ENCODE measurements around the gene TEX22.

Gene TEX22

GRCh38 chr14:105398044-105398725 is at the start of gene TEX22:
TEX22 (plus strand) TSS chr14:105398538; CDS start chr14:105399341, 803 bp downstream.
- peaks cover 6 to 8% of the 10 kb centered on the region in 2 donors for H3K36me3 ChIP-seq (ENCODE audit: control insufficient read depth in 2 of 2, insufficient read depth in 2 of 2, low read length in 2 of 2)
- peaks cover 22% of the 10 kb centered on the region for H3K4me1 ChIP-seq (ENCODE audit: control insufficient read depth, insufficient read depth, low read length)
- H3K9ac ChIP-seq (ENCODE audit: low read length in 2 of 2): peak within 1 kb of the TSS; percentile 58 to 89
- H3K4me3 ChIP-seq (ENCODE audit: low read length in 2 of 2): peak within 1 kb of the TSS; percentile 44 to 86
- H3K27me3 ChIP-seq (ENCODE audit: control insufficient read depth in 1 of 2, insufficient read depth in 2 of 2, low read length in 2 of 2): no peaks in the 10 kb centered on the region
- no peaks in the 10 kb centered on the region for H3K9me3 ChIP-seq (ENCODE audit: control insufficient read depth in 2 of 2, low read length in 2 of 2)
- H3K27ac ChIP-seq (ENCODE audit: low read length): peak within 1 kb of the TSS; percentile 62

GRCh38 chr14:105348945-105349699 is 49.2 kb upstream of the TEX22 start:
- peaks cover 13% of the 10 kb centered on the region for H3K4me1 ChIP-seq (ENCODE audit: control insufficient read depth, insufficient read depth, low read length)
- H3K36me3 ChIP-seq (ENCODE audit: control insufficient read depth in 2 of 2, insufficient read depth in 2 of 2, low read length in 2 of 2): no peaks in the 10 kb centered on the region
- H3K27ac ChIP-seq (ENCODE audit: low read length): no peak overlapping the region
- no peak overlapping the region for H3K4me3 ChIP-seq (ENCODE audit: low read length in 2 of 2)
- no peaks in the 10 kb centered on the region for H3K9me3 ChIP-seq (ENCODE audit: control insufficient read depth in 2 of 2, low read length in 2 of 2)
- H3K27me3 ChIP-seq (ENCODE audit: control insufficient read depth in 1 of 2, insufficient read depth in 2 of 2, low read length in 2 of 2): no peaks in the 10 kb centered on the region
- H3K9ac ChIP-seq (ENCODE audit: low read length in 2 of 2): no peak overlapping the region

- H3K9me3 ChIP-seq (ENCODE audit: control insufficient read depth in 2 of 2, low read length in 2 of 2): no peaks in the 10 kb centered on the region
- peaks cover 13% of the 10 kb centered on the region for H3K4me1 ChIP-seq (ENCODE audit: control insufficient read depth, insufficient read depth, low read length)
- no peaks in the 10 kb centered on the region for H3K27me3 ChIP-seq (ENCODE audit: control insufficient read depth in 1 of 2, insufficient read depth in 2 of 2, low read length in 2 of 2)
- no peak overlapping the region for H3K27ac ChIP-seq (ENCODE audit: low read length)
- no peaks in the 10 kb centered on the region for H3K36me3 ChIP-seq (ENCODE audit: control insufficient read depth in 2 of 2, insufficient read depth in 2 of 2, low read length in 2 of 2)
- H3K9ac ChIP-seq (ENCODE audit: low read length in 2 of 2): no peak overlapping the region
- H3K4me3 ChIP-seq (ENCODE audit: low read length in 2 of 2): no peak overlapping the region
Measured at GRCh38 chr14:105349992-105350391, 48.3 kb upstream of the TEX22 start.

GRCh38 chr14:105350450-105351244 is 47.7 kb upstream of the TEX22 start:
- Histone ChIP-seq H3K4me3 (ENCODE audit: low read length in 2 of 2) (no peak overlapping the region), H3K36me3 (ENCODE audit: control insufficient read depth in 2 of 2, insufficient read depth in 2 of 2, low read length in 2 of 2) (peaks cover 0 to 2% of the 10 kb centered on the region in 2 donors), H3K27ac (ENCODE audit: low read length) (no peak overlapping the region), H3K4me1 (ENCODE audit: control insufficient read depth, insufficient read depth, low read length) (peaks cover 13% of the 10 kb centered on the region), H3K9ac (ENCODE audit: low read length in 2 of 2) (no peak overlapping the region), H3K27me3 (ENCODE audit: control insufficient read depth in 1 of 2, insufficient read depth in 2 of 2, low read length in 2 of 2) (no peaks in the 10 kb centered on the region), H3K9me3 (ENCODE audit: control insufficient read depth in 2 of 2, low read length in 2 of 2) (no peaks in the 10 kb centered on the region)

- Histone ChIP-seq H3K9ac (ENCODE audit: low read length in 2 of 2) (no peak overlapping the region), H3K27me3 (ENCODE audit: control insufficient read depth in 1 of 2, insufficient read depth in 2 of 2, low read length in 2 of 2) (no peaks in the 10 kb centered on the region), H3K4me3 (ENCODE audit: low read length in 2 of 2) (no peak overlapping the region), H3K36me3 (ENCODE audit: control insufficient read depth in 2 of 2, insufficient read depth in 2 of 2, low read length in 2 of 2) (peaks cover 0 to 2% of the 10 kb centered on the region in 2 donors), H3K27ac (ENCODE audit: low read length) (no peak overlapping the region), H3K9me3 (ENCODE audit: control insufficient read depth in 2 of 2, low read length in 2 of 2) (no peaks in the 10 kb centered on the region), H3K4me1 (ENCODE audit: control insufficient read depth, insufficient read depth, low read length) (peaks cover 13% of the 10 kb centered on the region)
Measured at GRCh38 chr14:105351410-105351809, 46.9 kb upstream of the TEX22 start.

- no peaks in the 10 kb centered on the region for H3K9me3 ChIP-seq (ENCODE audit: control insufficient read depth in 2 of 2, low read length in 2 of 2)
- peaks cover 0 to 3% of the 10 kb centered on the region in 2 donors for H3K36me3 ChIP-seq (ENCODE audit: control insufficient read depth in 2 of 2, insufficient read depth in 2 of 2, low read length in 2 of 2)
- peaks cover 11% of the 10 kb centered on the region for H3K4me1 ChIP-seq (ENCODE audit: control insufficient read depth, insufficient read depth, low read length)
- H3K9ac ChIP-seq (ENCODE audit: low read length in 2 of 2): no peak overlapping the region
- H3K27ac ChIP-seq (ENCODE audit: low read length): no peak overlapping the region
- no peaks in the 10 kb centered on the region for H3K27me3 ChIP-seq (ENCODE audit: control insufficient read depth in 1 of 2, insufficient read depth in 2 of 2, low read length in 2 of 2)
- no peak overlapping the region for H3K4me3 ChIP-seq (ENCODE audit: low read length in 2 of 2)
Measured at GRCh38 chr14:105351920-105352851, 46.2 kb upstream of the TEX22 start.

- Histone ChIP-seq H3K4me3 (ENCODE audit: low read length in 2 of 2) (no peak overlapping the region), H3K36me3 (ENCODE audit: control insufficient read depth in 2 of 2, insufficient read depth in 2 of 2, low read length in 2 of 2) (peaks cover 0 to 3% of the 10 kb centered on the region in 2 donors), H3K27ac (ENCODE audit: low read length) (no peak overlapping the region), H3K9ac (ENCODE audit: low read length in 2 of 2) (no peak overlapping the region), H3K27me3 (ENCODE audit: control insufficient read depth in 1 of 2, insufficient read depth in 2 of 2, low read length in 2 of 2) (no peaks in the 10 kb centered on the region), H3K4me1 (ENCODE audit: control insufficient read depth, insufficient read depth, low read length) (peaks cover 5% of the 10 kb centered on the region), H3K9me3 (ENCODE audit: control insufficient read depth in 2 of 2, low read length in 2 of 2) (no peaks in the 10 kb centered on the region)
Measured at GRCh38 chr14:105353136-105353535, 45.2 kb upstream of the TEX22 start.

- no peak overlapping the region for H3K9ac ChIP-seq (ENCODE audit: low read length in 2 of 2)
- H3K4me1 ChIP-seq (ENCODE audit: control insufficient read depth, insufficient read depth, low read length): peaks cover 5% of the 10 kb centered on the region
- no peaks in the 10 kb centered on the region for H3K9me3 ChIP-seq (ENCODE audit: control insufficient read depth in 2 of 2, low read length in 2 of 2)
- no peak overlapping the region for H3K27ac ChIP-seq (ENCODE audit: low read length)
- H3K36me3 ChIP-seq (ENCODE audit: control insufficient read depth in 2 of 2, insufficient read depth in 2 of 2, low read length in 2 of 2): peaks cover 0 to 8% of the 10 kb centered on the region in 2 donors
- no peaks in the 10 kb centered on the region for H3K27me3 ChIP-seq (ENCODE audit: control insufficient read depth in 1 of 2, insufficient read depth in 2 of 2, low read length in 2 of 2)
- no peak overlapping the region for H3K4me3 ChIP-seq (ENCODE audit: low read length in 2 of 2)
Measured at GRCh38 chr14:105354541-105354940, 43.8 kb upstream of the TEX22 start.

GRCh38 chr14:105355049-105355575 is 43.2 kb upstream of the TEX22 start:
- peaks cover 0 to 8% of the 10 kb centered on the region in 2 donors for H3K36me3 ChIP-seq (ENCODE audit: control insufficient read depth in 2 of 2, insufficient read depth in 2 of 2, low read length in 2 of 2)
- H3K9me3 ChIP-seq (ENCODE audit: control insufficient read depth in 2 of 2, low read length in 2 of 2): no peaks in the 10 kb centered on the region
- H3K27me3 ChIP-seq (ENCODE audit: control insufficient read depth in 1 of 2, insufficient read depth in 2 of 2, low read length in 2 of 2): no peaks in the 10 kb centered on the region
- H3K4me1 ChIP-seq (ENCODE audit: control insufficient read depth, insufficient read depth, low read length): peaks cover 5% of the 10 kb centered on the region
- H3K4me3 ChIP-seq (ENCODE audit: low read length in 2 of 2): no peak overlapping the region
- no peak overlapping the region for H3K27ac ChIP-seq (ENCODE audit: low read length)
- no peak overlapping the region for H3K9ac ChIP-seq (ENCODE audit: low read length in 2 of 2)
